Measurements from ENCODE around the gene OAT. TPM values are rescaled to one million over a fixed set of nuclear protein-coding genes. Genes with fewer than 3 reads are reported as not detected.

The OAT gene
- total and polyA plus RNA-seq, 5 donors from 2014 or later = 37.6 to 76.4 (median 56.7) TPM

GRCh38 chr10:124380256-124380995 lies 38.3 kb downstream of the OAT start:
- DNase-seq (no peak), ATAC-seq (ENCODE audit: low read depth in 2 of 2) (no peak)
- Histone ChIP-seq H3K27me3 (ENCODE audit: control insufficient read depth, insufficient read depth, low read length) (peaks cover 5% of the 10 kb centered on the region), H3K4me3 (ENCODE audit: low read depth, low read length) (no peak overlapping the region), H3K36me3 (ENCODE audit: control insufficient read depth, insufficient read depth, low read length) (no peaks in the 10 kb centered on the region), H3K27ac (ENCODE audit: insufficient read depth, low read length, poor library complexity, severe bottlenecking) (no peak overlapping the region), H3K4me1 (ENCODE audit: control insufficient read depth, insufficient read depth, low read length, poor library complexity, severe bottlenecking) (no peaks in the 10 kb centered on the region), H3K9me3 (ENCODE audit: control insufficient read depth in 2 of 2, low read length in 2 of 2) (no peaks in the 10 kb centered on the region)
- Mint-ChIP-seq H3K36me3 (no peaks in the 10 kb centered on the region), H3K9me3 (peaks cover 0 to 5% (median 0%) of the 10 kb centered on the region in 7 donors), H3K27ac (no peak overlapping the region), H3K4me1 (no peaks in the 10 kb centered on the region), H3K27me3 (peaks cover 28% of the 10 kb centered on the region), H3K4me3 (no peak overlapping the region)

- Histone ChIP-seq H3K4me1 (ENCODE audit: control insufficient read depth, insufficient read depth, low read length, poor library complexity, severe bottlenecking) (no peaks in the 10 kb centered on the region), H3K9me3 (ENCODE audit: control insufficient read depth in 2 of 2, low read length in 2 of 2) (no peaks in the 10 kb centered on the region), H3K4me3 (ENCODE audit: low read depth, low read length) (no peak overlapping the region), H3K27ac (ENCODE audit: insufficient read depth, low read length, poor library complexity, severe bottlenecking) (no peak overlapping the region), H3K27me3 (ENCODE audit: control insufficient read depth, insufficient read depth, low read length) (peaks cover 5% of the 10 kb centered on the region), H3K36me3 (ENCODE audit: control insufficient read depth, insufficient read depth, low read length) (no peaks in the 10 kb centered on the region)
- Mint-ChIP-seq H3K4me3 (no peak overlapping the region), H3K4me1 (no peaks in the 10 kb centered on the region), H3K27ac (no peak overlapping the region), H3K36me3 (no peaks in the 10 kb centered on the region), H3K27me3 (peaks cover 25% of the 10 kb centered on the region), H3K9me3 (peaks cover 0 to 5% (median 0%) of the 10 kb centered on the region in 7 donors)
- no peak for DNase-seq
- ATAC-seq (ENCODE audit: low read depth in 2 of 2) = no peak
These were observed 39.0 kb downstream of the OAT start for GRCh38 chr10:124379609-124380193.

GRCh38 chr10:124378881-124379471 lies 39.7 kb downstream of the OAT start:
- DNase-seq (no peak), ATAC-seq (ENCODE audit: low read depth in 2 of 2) (no peak)
- no peaks in the 10 kb centered on the region for H3K9me3 ChIP-seq (ENCODE audit: control insufficient read depth in 2 of 2, low read length in 2 of 2)
- Mint-ChIP-seq H3K36me3 (no peaks in the 10 kb centered on the region), H3K27ac (no peak overlapping the region), H3K4me3 (no peak overlapping the region), H3K4me1 (no peaks in the 10 kb centered on the region), H3K27me3 (peaks cover 24% of the 10 kb centered on the region), H3K9me3 (peaks cover 0 to 5% (median 0%) of the 10 kb centered on the region in 7 donors)
- H3K4me1 ChIP-seq (ENCODE audit: control insufficient read depth, insufficient read depth, low read length, poor library complexity, severe bottlenecking) = no peaks in the 10 kb centered on the region
- H3K27ac ChIP-seq (ENCODE audit: insufficient read depth, low read length, poor library complexity, severe bottlenecking) = no peak overlapping the region
- no peaks in the 10 kb centered on the region for H3K36me3 ChIP-seq (ENCODE audit: control insufficient read depth, insufficient read depth, low read length)
- H3K4me3 ChIP-seq (ENCODE audit: low read depth, low read length) = no peak overlapping the region
- peaks cover 5% of the 10 kb centered on the region for H3K27me3 ChIP-seq (ENCODE audit: control insufficient read depth, insufficient read depth, low read length)

- Mint-ChIP-seq H3K9me3 (peaks cover 0 to 2% (median 0%) of the 10 kb centered on the region in 7 donors), H3K4me3 (no peak overlapping the region), H3K4me1 (no peaks in the 10 kb centered on the region), H3K27ac (no peak overlapping the region), H3K36me3 (no peaks in the 10 kb centered on the region), H3K27me3 (peaks cover 21% of the 10 kb centered on the region)
- DNase-seq (no peak), ATAC-seq (ENCODE audit: low read depth in 2 of 2) (no peak)
- no peak overlapping the region for H3K4me3 ChIP-seq (ENCODE audit: low read depth, low read length)
- peaks cover 5% of the 10 kb centered on the region for H3K27me3 ChIP-seq (ENCODE audit: control insufficient read depth, insufficient read depth, low read length)
- H3K9me3 ChIP-seq (ENCODE audit: control insufficient read depth in 2 of 2, low read length in 2 of 2) = no peaks in the 10 kb centered on the region
- no peaks in the 10 kb centered on the region for H3K36me3 ChIP-seq (ENCODE audit: control insufficient read depth, insufficient read depth, low read length)
- no peak overlapping the region for H3K27ac ChIP-seq (ENCODE audit: insufficient read depth, low read length, poor library complexity, severe bottlenecking)
- no peaks in the 10 kb centered on the region for H3K4me1 ChIP-seq (ENCODE audit: control insufficient read depth, insufficient read depth, low read length, poor library complexity, severe bottlenecking)
These were observed 40.5 kb downstream of the OAT start for GRCh38 chr10:124378271-124378670.

- H3K9me3 ChIP-seq (ENCODE audit: control insufficient read depth in 2 of 2, low read length in 2 of 2) = no peaks in the 10 kb centered on the region
- ATAC-seq (ENCODE audit: low read depth in 2 of 2) (no peak), DNase-seq (no peak)
- Mint-ChIP-seq H3K27ac (no peak overlapping the region), H3K4me1 (no peaks in the 10 kb centered on the region), H3K36me3 (no peaks in the 10 kb centered on the region), H3K9me3 (peaks cover 0 to 2% (median 0%) of the 10 kb centered on the region in 7 donors), H3K27me3 (peaks cover 22% of the 10 kb centered on the region), H3K4me3 (no peak overlapping the region)
- H3K27ac ChIP-seq (ENCODE audit: insufficient read depth, low read length, poor library complexity, severe bottlenecking) = no peak overlapping the region
- H3K27me3 ChIP-seq (ENCODE audit: control insufficient read depth, insufficient read depth, low read length) = peaks cover 5% of the 10 kb centered on the region
- no peak overlapping the region for H3K4me3 ChIP-seq (ENCODE audit: low read depth, low read length)
- no peaks in the 10 kb centered on the region for H3K36me3 ChIP-seq (ENCODE audit: control insufficient read depth, insufficient read depth, low read length)
- no peaks in the 10 kb centered on the region for H3K4me1 ChIP-seq (ENCODE audit: control insufficient read depth, insufficient read depth, low read length, poor library complexity, severe bottlenecking)
These were observed 41.6 kb downstream of the OAT start for GRCh38 chr10:124377101-124377500.

GRCh38 chr10:124376411-124376810 lies 42.3 kb downstream of the OAT start:
- no peak overlapping the region for H3K4me3 ChIP-seq (ENCODE audit: low read depth, low read length)
- H3K9me3 Mint-ChIP-seq = peaks cover 0 to 2% (median 0%) of the 10 kb centered on the region in 7 donors
- no peaks in the 10 kb centered on the region for H3K36me3 Mint-ChIP-seq
- H3K36me3 ChIP-seq (ENCODE audit: control insufficient read depth, insufficient read depth, low read length) = no peaks in the 10 kb centered on the region
- no peak overlapping the region for H3K27ac ChIP-seq (ENCODE audit: insufficient read depth, low read length, poor library complexity, severe bottlenecking)
- H3K9me3 ChIP-seq (ENCODE audit: control insufficient read depth in 2 of 2, low read length in 2 of 2) = no peaks in the 10 kb centered on the region
- peaks cover 3% of the 10 kb centered on the region for H3K27me3 ChIP-seq (ENCODE audit: control insufficient read depth, insufficient read depth, low read length)
- H3K4me1 ChIP-seq (ENCODE audit: control insufficient read depth, insufficient read depth, low read length, poor library complexity, severe bottlenecking) = no peaks in the 10 kb centered on the region
- no peaks in the 10 kb centered on the region for H3K4me1 Mint-ChIP-seq
- no peak for ATAC-seq (ENCODE audit: low read depth in 2 of 2)
- H3K27ac Mint-ChIP-seq = no peak overlapping the region
- no peak overlapping the region for H3K4me3 Mint-ChIP-seq
- peaks cover 24% of the 10 kb centered on the region for H3K27me3 Mint-ChIP-seq
- DNase-seq = no peak

GRCh38 chr10:124375691-124376090 lies 43.0 kb downstream of the OAT start:
- ATAC-seq (ENCODE audit: low read depth in 2 of 2) = no peak
- peaks cover 0 to 2% (median 0%) of the 10 kb centered on the region in 7 donors for H3K9me3 Mint-ChIP-seq
- H3K36me3 Mint-ChIP-seq = no peaks in the 10 kb centered on the region
- H3K4me3 Mint-ChIP-seq = no peak overlapping the region
- Histone ChIP-seq H3K4me1 (ENCODE audit: control insufficient read depth, insufficient read depth, low read length, poor library complexity, severe bottlenecking) (no peaks in the 10 kb centered on the region), H3K27me3 (ENCODE audit: control insufficient read depth, insufficient read depth, low read length) (peaks cover 3% of the 10 kb centered on the region), H3K9me3 (ENCODE audit: control insufficient read depth in 2 of 2, low read length in 2 of 2) (no peaks in the 10 kb centered on the region), H3K27ac (ENCODE audit: insufficient read depth, low read length, poor library complexity, severe bottlenecking) (no peak overlapping the region), H3K4me3 (ENCODE audit: low read depth, low read length) (no peak overlapping the region), H3K36me3 (ENCODE audit: control insufficient read depth, insufficient read depth, low read length) (no peaks in the 10 kb centered on the region)
- DNase-seq = no peak
- H3K27ac Mint-ChIP-seq = no peak overlapping the region
- H3K4me1 Mint-ChIP-seq = no peaks in the 10 kb centered on the region
- peaks cover 22% of the 10 kb centered on the region for H3K27me3 Mint-ChIP-seq

- peaks cover 0 to 2% (median 0%) of the 10 kb centered on the region in 7 donors for H3K9me3 Mint-ChIP-seq
- DNase-seq (no peak), ATAC-seq (ENCODE audit: low read depth in 2 of 2) (no peak)
- H3K4me3 ChIP-seq (ENCODE audit: low read depth, low read length) = no peak overlapping the region
- no peaks in the 10 kb centered on the region for H3K36me3 Mint-ChIP-seq
- H3K27ac ChIP-seq (ENCODE audit: insufficient read depth, low read length, poor library complexity, severe bottlenecking) = no peak overlapping the region
- no peaks in the 10 kb centered on the region for H3K4me1 Mint-ChIP-seq
- peaks cover 25% of the 10 kb centered on the region for H3K27me3 Mint-ChIP-seq
- peaks cover 3% of the 10 kb centered on the region for H3K27me3 ChIP-seq (ENCODE audit: control insufficient read depth, insufficient read depth, low read length)
- no peaks in the 10 kb centered on the region for H3K4me1 ChIP-seq (ENCODE audit: control insufficient read depth, insufficient read depth, low read length, poor library complexity, severe bottlenecking)
- H3K36me3 ChIP-seq (ENCODE audit: control insufficient read depth, insufficient read depth, low read length) = no peaks in the 10 kb centered on the region
- H3K9me3 ChIP-seq (ENCODE audit: control insufficient read depth in 2 of 2, low read length in 2 of 2) = no peaks in the 10 kb centered on the region
- no peak overlapping the region for H3K27ac Mint-ChIP-seq
- H3K4me3 Mint-ChIP-seq = no peak overlapping the region
These were observed 43.4 kb downstream of the OAT start for GRCh38 chr10:124375353-124375614.
